GM21423 (cell line): Measurements from ENCODE around the gene OR6J1.
"Not testable (repeated sequence)": the region's sequence is repeated elsewhere in the genome, so short reads cannot be mapped to it uniquely, and the experiment has no call there.

Experiments
- ATAC-seq: cut with Tn5 transposase; IDR thresholded peaks from one replicate; pipeline ENCODE4 v1.9.1; 2021; ENCODE audit warnings: mild to moderate bottlenecking, moderate library complexity; ENCODE audit not compliant: unreplicated experiment

OR6J1 gene

GRCh38 chr14:22651586-22651985 lies 7.4 kb upstream of the OR6J1 start:
- no peak for ATAC-seq

- no peak for ATAC-seq
Measured at GRCh38 chr14:22650960-22651521, 6.9 kb upstream of the OR6J1 start.

GRCh38 chr14:22650046-22650739 lies 6.0 kb upstream of the OR6J1 start:
- ATAC-seq, result no peak

GRCh38 chr14:22648506-22648905 lies 4.4 kb upstream of the OR6J1 start:
- no peak for ATAC-seq

GRCh38 chr14:22646570-22647254 lies 2.6 kb upstream of the OR6J1 start:
- ATAC-seq, result no peak

- no peak for ATAC-seq
Measured at GRCh38 chr14:22641846-22642245, 2.3 kb downstream of the OR6J1 start.

- ATAC-seq, result no peak
Measured at GRCh38 chr14:22640192-22640591, 4.0 kb downstream of the OR6J1 start.

GRCh38 chr14:22635980-22636379 lies 8.2 kb downstream of the OR6J1 start:
- ATAC-seq, result not testable (repeated sequence)

GRCh38 chr14:22634233-22634900 lies 9.8 kb downstream of the OR6J1 start:
- ATAC-seq, result no peak

GRCh38 chr14:22630486-22630885 lies 13.7 kb downstream of the OR6J1 start:
- ATAC-seq, result no peak

- no peak for ATAC-seq
Measured at GRCh38 chr14:22630066-22630465, 14.1 kb downstream of the OR6J1 start.

- no peak for ATAC-seq
Measured at GRCh38 chr14:22629361-22629760, 14.8 kb downstream of the OR6J1 start.

GRCh38 chr14:22627506-22628263 lies 16.5 kb downstream of the OR6J1 start:
- ATAC-seq, result no peak

- no peak for ATAC-seq
Measured at GRCh38 chr14:22626590-22626989, 17.6 kb downstream of the OR6J1 start.

- no peak for ATAC-seq
Measured at GRCh38 chr14:22623047-22623446, 21.1 kb downstream of the OR6J1 start.

GRCh38 chr14:22622255-22622654 lies 21.9 kb downstream of the OR6J1 start:
- ATAC-seq, result no peak

- not testable (repeated sequence) for ATAC-seq
Measured at GRCh38 chr14:22615765-22616164, 28.4 kb downstream of the OR6J1 start.

- ATAC-seq, result no peak
Measured at GRCh38 chr14:22614240-22614799, 29.8 kb downstream of the OR6J1 start.

GRCh38 chr14:22613736-22614239 lies 30.4 kb downstream of the OR6J1 start:
- no peak for ATAC-seq

- ATAC-seq, result no peak
Measured at GRCh38 chr14:22613106-22613695, 31.0 kb downstream of the OR6J1 start.
